Peyer's patch (tissue), 4 donors: ENCODE data around the gene CHADL.

ENCODE experiments used
- POLR2A ChIP-seq, 2 donors: fragments of 450-650 bp; IDR thresholded peaks; one replicate each; pipeline ENCODE4 v1.5.1; 2017; ENCODE audit warnings: antibody characterized with exemption in 2 of 2, mild to moderate bottlenecking in 2 of 2, moderate library complexity in 2 of 2
- TF ChIP-seq, protein P1 (sequence below), 6 experiments: fragments of 450-650 bp in 4 of 6; fragments of 200-600 bp in 2 of 6; sonication (generic) in 1 of 6; IDR thresholded peaks; one replicate each; pipeline ENCODE4 v1.5.1; 2017 to 2019; ENCODE audit warnings: antibody characterized with exemption in 6 of 6, mild to moderate bottlenecking in 3 of 6, moderate library complexity in 1 of 6

DNA sequence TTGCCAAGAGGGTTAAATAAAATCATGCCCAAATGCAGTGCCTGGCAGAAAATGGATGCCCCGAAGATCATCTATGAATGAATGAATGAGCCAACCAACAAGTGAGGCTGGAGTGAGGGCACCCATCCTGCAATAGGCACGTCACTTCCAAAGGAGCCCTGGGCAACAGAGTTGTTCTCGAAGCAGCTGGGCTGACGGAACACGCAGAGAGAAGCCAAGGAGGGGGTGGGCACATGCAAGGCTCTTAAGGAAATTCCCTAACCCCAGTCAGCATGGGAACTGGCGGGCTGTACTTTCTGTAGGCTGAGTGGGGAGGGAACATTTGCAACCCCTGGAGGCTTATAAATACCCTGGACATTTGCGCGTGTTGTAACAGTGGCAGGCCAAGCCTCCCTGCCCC, 11.6 kb upstream of the CHADL start:
- TF ChIP-seq, protein P1, sequence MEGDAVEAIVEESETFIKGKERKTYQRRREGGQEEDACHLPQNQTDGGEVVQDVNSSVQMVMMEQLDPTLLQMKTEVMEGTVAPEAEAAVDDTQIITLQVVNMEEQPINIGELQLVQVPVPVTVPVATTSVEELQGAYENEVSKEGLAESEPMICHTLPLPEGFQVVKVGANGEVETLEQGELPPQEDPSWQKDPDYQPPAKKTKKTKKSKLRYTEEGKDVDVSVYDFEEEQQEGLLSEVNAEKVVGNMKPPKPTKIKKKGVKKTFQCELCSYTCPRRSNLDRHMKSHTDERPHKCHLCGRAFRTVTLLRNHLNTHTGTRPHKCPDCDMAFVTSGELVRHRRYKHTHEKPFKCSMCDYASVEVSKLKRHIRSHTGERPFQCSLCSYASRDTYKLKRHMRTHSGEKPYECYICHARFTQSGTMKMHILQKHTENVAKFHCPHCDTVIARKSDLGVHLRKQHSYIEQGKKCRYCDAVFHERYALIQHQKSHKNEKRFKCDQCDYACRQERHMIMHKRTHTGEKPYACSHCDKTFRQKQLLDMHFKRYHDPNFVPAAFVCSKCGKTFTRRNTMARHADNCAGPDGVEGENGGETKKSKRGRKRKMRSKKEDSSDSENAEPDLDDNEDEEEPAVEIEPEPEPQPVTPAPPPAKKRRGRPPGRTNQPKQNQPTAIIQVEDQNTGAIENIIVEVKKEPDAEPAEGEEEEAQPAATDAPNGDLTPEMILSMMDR (IDR thresholded peaks at IDR 0.05): no peak
- no peak for TF ChIP-seq POLR2A (IDR thresholded peaks at IDR 0.05)
